SW 1271 (cell line): ENCODE measurements around the gene THAP3.
A peak's percentile ranks its signal among the peaks of the same experiment; 100 is the strongest.
"Not testable (repeated sequence)": the region's sequence is repeated elsewhere in the genome, so short reads cannot be mapped to it uniquely, and the experiment has no call there.

Experiments used
- DNase-seq, 2 experiments: peaks; one replicate each; lab custom pipeline; 2025; lab: John Stamatoyannopoulos, UW

THAP3 gene

DNA sequence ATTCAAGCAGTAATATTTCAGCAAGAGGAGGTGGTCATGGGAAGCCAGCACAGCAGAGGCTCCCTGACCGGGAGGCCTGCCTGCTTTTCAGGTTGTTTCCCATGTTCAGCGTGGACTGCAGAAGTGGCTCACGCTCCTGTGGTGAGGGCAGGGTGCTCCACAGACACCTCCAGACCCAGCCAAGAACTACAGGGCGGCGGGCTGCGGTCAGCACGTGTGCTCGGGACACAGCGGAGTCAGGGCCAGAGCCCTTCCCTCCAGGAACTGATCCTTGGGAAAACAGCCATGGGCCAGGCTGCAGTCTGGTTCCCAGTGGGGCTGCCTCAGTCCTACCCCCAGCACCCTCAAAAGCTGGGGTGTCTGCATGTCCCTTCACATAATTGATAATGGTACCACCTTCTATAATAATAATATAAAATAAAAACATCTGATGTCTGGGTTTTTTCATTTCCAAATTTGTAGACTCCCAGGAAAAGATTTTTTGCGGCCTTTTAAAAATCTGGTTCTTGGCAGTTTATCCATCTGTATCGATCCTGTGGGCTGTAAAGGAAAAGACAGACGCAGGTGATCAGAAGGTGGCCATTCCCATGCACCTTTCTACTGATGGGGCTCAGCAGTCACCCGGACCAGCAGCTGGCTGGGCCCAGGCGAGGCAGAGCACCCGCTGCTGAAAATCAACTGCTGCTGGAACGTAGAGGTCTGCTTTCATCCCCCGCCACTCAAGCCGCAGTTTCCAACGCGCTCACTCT is 10.7 kb downstream of the THAP3 start:
- DNase-seq: no peak

DNA sequence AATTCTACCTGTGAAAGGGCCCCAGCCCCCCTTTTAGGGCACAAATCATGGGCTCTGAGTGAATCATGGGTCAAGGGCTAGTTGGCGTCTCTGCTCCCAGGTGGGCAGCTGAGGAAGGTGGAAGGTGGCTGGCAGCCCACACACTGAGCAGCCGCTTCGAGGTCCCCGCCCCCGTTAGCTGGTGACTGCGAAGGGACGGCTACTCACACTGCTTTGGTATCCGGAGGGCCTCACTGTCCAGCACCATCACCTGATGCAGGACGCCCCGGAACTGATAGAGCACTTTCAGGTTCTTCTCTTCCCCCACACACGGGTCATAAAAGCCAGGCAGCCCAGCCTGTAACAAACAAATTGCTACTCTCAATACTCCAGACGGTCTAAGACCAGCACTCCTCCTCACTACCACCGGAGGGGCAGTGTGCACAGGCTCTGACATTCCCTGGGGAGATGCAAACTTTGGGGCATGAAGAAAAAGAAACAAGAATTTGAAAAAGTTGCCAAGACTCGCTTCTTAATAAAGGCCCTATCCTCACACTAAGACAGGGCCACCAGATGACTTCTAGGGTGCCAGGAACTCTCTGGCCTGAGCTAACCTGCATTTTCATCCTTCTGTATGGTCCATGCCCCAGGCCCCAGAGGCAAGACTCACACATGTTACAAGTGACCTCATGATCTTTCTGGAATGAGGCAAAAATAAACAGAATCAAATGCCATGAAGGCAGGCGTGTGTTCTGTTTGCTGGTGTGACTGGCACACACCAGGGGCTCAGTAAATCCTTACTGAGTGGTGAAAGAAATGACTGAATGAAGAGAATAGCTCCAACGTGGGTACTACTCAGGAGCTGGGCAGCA is 11.5 kb downstream of the THAP3 start:
- DNase-seq: no peak

- DNase-seq: not testable (repeated sequence)
Observed at GRCh38 chr1:6636778-6637177, 12.1 kb downstream of the THAP3 start.

GRCh38 chr1:6637770-6638169 is 13.1 kb downstream of the THAP3 start:
- no peak for DNase-seq

DNA sequence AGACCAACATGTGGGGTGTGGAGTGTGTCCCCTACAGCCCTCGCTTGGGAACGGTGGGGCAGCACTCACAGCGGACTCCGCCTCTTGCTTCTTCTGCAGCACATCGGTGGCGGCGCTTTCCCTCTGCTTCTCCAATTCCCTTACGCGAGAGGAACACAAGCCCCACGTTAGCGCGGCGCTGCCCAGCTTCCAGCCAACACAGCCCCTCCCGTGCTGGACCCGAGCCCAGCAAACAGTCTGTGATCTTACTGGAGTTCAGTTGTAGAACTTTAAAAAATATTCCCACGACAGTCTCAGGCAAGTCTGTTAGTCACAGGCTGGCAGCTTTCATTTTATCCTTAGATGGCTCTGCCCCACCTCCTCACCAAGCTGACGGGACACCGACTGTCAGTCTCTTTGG is 13.6 kb downstream of the THAP3 start:
- no peak for DNase-seq

GRCh38 chr1:6640867-6641266 is 16.2 kb downstream of the THAP3 start:
- not testable (repeated sequence) for DNase-seq

DNA sequence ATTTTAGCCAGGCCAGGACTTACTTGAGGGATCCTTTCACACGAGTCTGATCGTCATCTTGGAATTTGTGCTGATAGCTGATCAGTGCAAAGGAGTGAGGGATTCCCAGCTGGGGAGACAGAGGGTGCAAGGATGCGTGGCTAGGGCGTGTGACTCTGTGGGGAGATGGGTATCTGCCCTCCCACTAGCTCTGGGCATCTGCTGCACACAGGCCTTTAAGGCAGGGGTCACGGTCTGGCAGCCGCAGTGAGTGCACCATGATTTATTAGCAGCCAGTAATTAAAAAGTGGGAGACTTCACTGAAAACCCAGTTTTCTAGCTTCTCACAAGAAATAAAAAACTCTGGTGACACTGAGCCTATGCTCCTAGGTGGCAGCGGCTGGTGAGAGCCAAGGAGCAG is 20.4 kb downstream of the THAP3 start:
- DNase-seq: no peak

DNA sequence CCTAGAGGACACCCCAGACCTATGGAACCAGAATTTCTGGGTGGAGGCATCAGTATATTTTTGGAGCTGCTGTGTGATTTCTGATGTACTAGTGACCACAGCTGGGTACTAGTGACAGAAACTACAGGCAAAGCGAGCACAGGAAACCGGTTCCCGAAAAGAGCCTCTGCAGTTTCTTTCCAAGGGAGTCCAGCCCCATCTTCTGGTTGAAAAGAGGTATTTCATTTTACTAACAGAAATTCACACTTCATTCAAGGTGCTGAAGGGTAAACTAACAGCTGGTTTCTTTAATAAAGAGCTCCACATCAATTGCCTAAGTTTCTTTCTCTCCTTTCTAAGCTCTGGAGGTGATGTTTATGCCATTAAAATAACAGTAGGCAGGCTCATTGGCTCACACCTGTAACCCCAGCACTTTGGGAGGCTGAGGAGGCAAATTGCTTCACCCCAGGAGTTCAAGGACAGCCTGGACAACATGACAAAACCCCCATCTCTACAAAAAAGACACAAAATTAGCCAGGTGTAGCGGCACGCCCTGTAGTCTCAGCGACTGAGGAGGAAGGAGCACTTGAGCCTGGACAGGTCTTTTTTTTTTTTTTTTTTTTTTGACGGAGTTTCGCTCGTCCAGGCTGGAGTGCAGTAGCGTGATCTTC is 22.0 kb downstream of the THAP3 start:
- DNase-seq: peak in 1 of 2 experiments; percentile 21

GRCh38 chr1:6648556-6648955 is 23.9 kb downstream of the THAP3 start:
- no peak for DNase-seq

GRCh38 chr1:6651909-6652308 is 27.2 kb downstream of the THAP3 start:
- DNase-seq: no peak

DNA sequence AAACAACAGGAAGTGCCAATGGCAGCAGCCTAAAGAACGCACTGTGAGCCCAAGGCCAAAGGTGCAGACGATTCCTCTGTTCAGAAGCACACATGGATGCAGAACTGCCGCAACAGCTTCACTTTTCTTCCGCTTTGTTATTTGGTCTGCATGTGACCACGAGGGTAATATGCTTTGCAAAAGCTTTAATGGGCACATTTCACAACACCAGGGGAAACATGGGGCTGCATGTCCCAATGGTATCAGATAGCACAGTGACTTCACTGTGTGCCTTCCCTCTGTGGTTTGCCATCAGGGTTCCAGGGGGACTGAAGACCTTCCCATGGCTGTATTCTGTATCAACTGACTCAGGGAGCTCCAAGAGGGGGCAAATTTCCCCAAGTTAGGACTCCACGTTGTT is 28.3 kb downstream of the THAP3 start:
- DNase-seq: no peak

GRCh38 chr1:6653436-6654290 is 29.0 kb downstream of the THAP3 start:
- DNase-seq: no peak

DNA sequence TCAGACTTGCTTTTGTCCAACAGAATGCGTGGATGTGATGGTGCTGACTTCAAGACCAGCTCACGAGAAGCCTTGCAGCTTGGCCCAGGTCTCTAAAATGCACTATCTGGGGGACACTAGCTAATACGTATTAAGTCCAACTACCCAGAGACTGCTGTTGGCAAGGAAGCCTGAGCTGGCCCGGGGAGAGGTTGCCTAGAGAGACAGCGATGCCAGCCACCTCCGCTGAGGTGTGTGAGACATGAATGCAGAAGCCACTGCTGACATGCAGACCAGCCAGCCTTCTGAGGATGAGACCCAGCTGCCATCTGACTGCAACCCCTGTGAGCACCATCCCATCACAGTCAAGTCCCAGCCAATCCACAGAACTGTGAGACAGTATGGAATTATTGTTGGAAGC is 32.5 kb downstream of the THAP3 start:
- no peak for DNase-seq

DNA sequence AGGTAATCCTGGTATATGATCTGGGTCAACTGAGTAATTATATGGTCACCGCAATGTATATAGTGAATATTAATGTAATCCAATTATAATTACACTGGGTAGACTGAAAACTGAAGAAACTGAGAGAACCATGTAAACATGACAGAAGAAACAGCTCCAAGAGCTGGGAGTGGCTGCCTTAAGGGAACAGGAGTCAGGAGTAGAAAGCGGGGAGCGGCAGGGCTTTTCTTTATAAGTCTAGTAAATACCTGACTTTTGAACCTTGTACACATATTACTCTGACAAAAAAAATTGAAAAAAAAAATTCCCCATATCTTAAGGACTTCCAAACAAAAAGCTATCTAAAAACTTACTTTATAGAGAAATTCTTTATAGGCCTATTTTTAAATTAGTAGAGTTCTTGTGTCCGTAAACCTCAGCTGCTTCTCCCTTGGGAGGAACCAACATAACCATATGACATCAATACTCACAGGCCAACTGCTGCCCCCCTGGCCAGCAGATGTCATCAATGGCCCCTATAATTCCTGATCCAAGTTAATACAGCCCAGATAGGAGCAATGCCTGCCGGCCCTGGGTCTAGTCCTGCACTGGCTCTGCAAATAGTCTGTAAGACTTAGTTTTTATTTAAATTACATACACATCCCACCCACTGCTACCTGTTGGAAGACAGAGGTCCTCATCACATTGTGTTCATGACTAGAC is 33.8 kb downstream of the THAP3 start:
- no peak for DNase-seq

GRCh38 chr1:6660415-6661049 is 35.9 kb downstream of the THAP3 start:
- no peak for DNase-seq

- not testable (repeated sequence) for DNase-seq
Observed at GRCh38 chr1:6662468-6662867, 37.8 kb downstream of the THAP3 start.

GRCh38 chr1:6666696-6667095 is 42.0 kb downstream of the THAP3 start:
- DNase-seq: no peak

GRCh38 chr1:6667139-6667538 is 42.5 kb downstream of the THAP3 start:
- no peak for DNase-seq

GRCh38 chr1:6668503-6668902 is 43.8 kb downstream of the THAP3 start:
- DNase-seq: no peak

DNA sequence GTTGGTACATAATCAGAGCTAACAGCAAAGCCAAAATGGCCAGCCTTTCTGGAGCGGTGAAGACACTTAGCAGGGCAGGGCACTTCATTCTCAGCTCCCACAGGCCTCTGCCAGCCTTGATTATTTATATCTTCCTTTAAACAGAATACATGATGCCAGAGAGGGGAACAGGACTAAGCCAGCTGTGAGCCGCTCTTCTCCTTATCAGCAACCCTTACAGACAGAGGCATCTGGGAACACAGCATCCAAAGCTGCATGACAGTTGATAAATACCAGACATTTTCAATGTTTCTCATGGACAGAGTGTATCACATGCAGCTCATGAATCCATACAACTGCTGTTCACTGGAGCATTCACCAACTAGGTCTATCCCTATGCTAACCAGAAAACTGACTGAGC is 47.9 kb downstream of the THAP3 start:
- DNase-seq: no peak
